Activated CD4-positive, alpha-beta T cell treated with anti-CD3 and anti-CD28 coated beads, Interleukin-2, amount 10 ng/mL, durations not matched to agents 7 days and 5 days (primary cell): Measurements from ENCODE around the gene SREK1. TPM values are rescaled to one million over a fixed set of nuclear protein-coding genes. Genes with fewer than 3 reads are reported as not detected.

Experiments
- CTCF ChIA-PET: fragments of 350-600 bp; sonication (Branson Sonifier 250); formaldehyde crosslinking; loops from one replicate; lab custom pipeline; 2021; ENCODE audit warnings: antibody characterized with exemption; lab: Charles Lee
- POLR2A ChIA-PET: fragments of 350-600 bp; sonication (Branson Sonifier 250); formaldehyde crosslinking; loops from one replicate; lab custom pipeline; 2021; ENCODE audit warnings: antibody characterized with exemption; lab: Charles Lee
- DNase-seq: peaks from one replicate; pipeline ENCODE4 v3.0.0-alpha.2; 2020
- H3K27ac Mint-ChIP-seq: one replicate; pipeline ENCODE4 v1.8.0; 2021; ENCODE audit warnings: mild to moderate bottlenecking, moderate library complexity, mixed read lengths
- H3K27me3 Mint-ChIP-seq: one replicate; pipeline ENCODE4 v1.8.0; 2021; ENCODE audit warnings: mixed read lengths
- H3K36me3 Mint-ChIP-seq: one replicate; pipeline ENCODE4 v1.8.0; 2021; ENCODE audit warnings: low read depth, mixed read lengths
- H3K4me1 Mint-ChIP-seq: one replicate; pipeline ENCODE4 v1.8.0; 2021; ENCODE audit warnings: mixed read lengths
- H3K4me3 Mint-ChIP-seq: one replicate; pipeline ENCODE4 v1.8.0; 2021; ENCODE audit warnings: mild to moderate bottlenecking, moderate library complexity, mixed read lengths
- H3K9me3 Mint-ChIP-seq: one replicate; pipeline ENCODE4 v1.8.0; 2021; ENCODE audit warnings: mixed read lengths
- total RNA-seq, 2 experiments: library from RNA; stranded (reverse); gene quantifications; one replicate each; pipeline ENCODE4 v1.2.3, GENCODE V29; 2021

The SREK1 gene
- total RNA-seq, 2 experiments from 2014 or later, result 66.0 to 70.9 TPM

GRCh38 chr5:66170195-66170919 lies 26.3 kb downstream of the SREK1 start:
- Mint-ChIP-seq H3K27ac (peak overlapping the region; percentile 33), H3K9me3 (no peaks in the 10 kb centered on the region), H3K4me1 (peaks cover 43% of the 10 kb centered on the region), H3K27me3 (no peaks in the 10 kb centered on the region), H3K4me3 (no peak overlapping the region), H3K36me3 (peaks cover 46% of the 10 kb centered on the region)
- ChIA-PET POLR2A (no interaction called here), CTCF (interaction anchor here (0.8 kb wide), 2 partner anchors 8 to 11 kb away, joined by 3 read pairs; no protein-coding TSS in a partner anchor)
- no peak for DNase-seq

- peak overlapping the region; percentile 36 for H3K27ac Mint-ChIP-seq
- peak; percentile 75 for DNase-seq
- no peaks in the 10 kb centered on the region for H3K9me3 Mint-ChIP-seq
- no peaks in the 10 kb centered on the region for H3K27me3 Mint-ChIP-seq
- peaks cover 35% of the 10 kb centered on the region for H3K4me1 Mint-ChIP-seq
- no peak overlapping the region for H3K4me3 Mint-ChIP-seq
- ChIA-PET POLR2A (interaction anchor here (0.6 to 0.7 kb wide), 2 partner anchors 154 to 970 kb away, joined by 3 read pairs; no protein-coding TSS in a partner anchor), CTCF (interaction anchor here (0.8 kb wide), 1 partner anchor 43 kb away, joined by 3 read pairs; no protein-coding TSS in a partner anchor)
- H3K36me3 Mint-ChIP-seq, result peaks cover 46% of the 10 kb centered on the region
These were observed 27.5 kb downstream of the SREK1 start for GRCh38 chr5:66171349-66172344.

- ChIA-PET POLR2A (no interaction called here), CTCF (interaction anchor here (1.3 kb wide), 1 partner anchor 12 kb away, joined by 4 read pairs; no protein-coding TSS in a partner anchor)
- Mint-ChIP-seq H3K27me3 (no peaks in the 10 kb centered on the region), H3K27ac (no peak overlapping the region), H3K4me1 (peaks cover 28% of the 10 kb centered on the region), H3K4me3 (no peak overlapping the region), H3K36me3 (peaks cover 61% of the 10 kb centered on the region), H3K9me3 (no peaks in the 10 kb centered on the region)
- peak; percentile 17 for DNase-seq
These were observed 30.2 kb downstream of the SREK1 start for GRCh38 chr5:66174338-66174737.

GRCh38 chr5:66178799-66179198 lies 34.7 kb downstream of the SREK1 start:
- no peaks in the 10 kb centered on the region for H3K27me3 Mint-ChIP-seq
- ChIA-PET CTCF (interaction anchor here (0.7 kb wide), 1 partner anchor 26 kb away, joined by 3 read pairs; no protein-coding TSS in a partner anchor), POLR2A (no interaction called here)
- no peak overlapping the region for H3K27ac Mint-ChIP-seq
- H3K4me3 Mint-ChIP-seq, result no peak overlapping the region
- H3K9me3 Mint-ChIP-seq, result no peaks in the 10 kb centered on the region
- peaks cover 57% of the 10 kb centered on the region for H3K36me3 Mint-ChIP-seq
- peaks cover 3% of the 10 kb centered on the region for H3K4me1 Mint-ChIP-seq
- no peak for DNase-seq

GRCh38 chr5:66179297-66180051 lies 35.4 kb downstream of the SREK1 start:
- Mint-ChIP-seq H3K27ac (no peak overlapping the region), H3K4me1 (peaks cover 3% of the 10 kb centered on the region), H3K4me3 (no peak overlapping the region), H3K36me3 (peaks cover 54% of the 10 kb centered on the region), H3K27me3 (no peaks in the 10 kb centered on the region), H3K9me3 (no peaks in the 10 kb centered on the region)
- ChIA-PET POLR2A (no interaction called here), CTCF (interaction anchor here (0.7 kb wide), 1 partner anchor 27 kb away, joined by 3 read pairs; no protein-coding TSS in a partner anchor)
- DNase-seq, result no peak

- Mint-ChIP-seq H3K27ac (no peak overlapping the region), H3K36me3 (peaks cover 49% of the 10 kb centered on the region), H3K4me3 (no peak overlapping the region), H3K9me3 (no peaks in the 10 kb centered on the region), H3K27me3 (no peaks in the 10 kb centered on the region), H3K4me1 (no peaks in the 10 kb centered on the region)
- ChIA-PET POLR2A (no interaction called here), CTCF (interaction anchor here (0.7 to 1.2 kb wide), 2 partner anchors 10 to 23 kb away, joined by 3 read pairs; no protein-coding TSS in a partner anchor)
- no peak for DNase-seq
These were observed 36.4 kb downstream of the SREK1 start for GRCh38 chr5:66180282-66181155.

GRCh38 chr5:66186108-66186507 lies 42.0 kb downstream of the SREK1 start:
- CTCF ChIA-PET, result interaction anchor here (1.6 kb wide), 1 partner anchor 12 kb away, joined by 4 read pairs; no protein-coding TSS in a partner anchor
- no peaks in the 10 kb centered on the region for H3K9me3 Mint-ChIP-seq

GRCh38 chr5:66193419-66193818 lies 49.3 kb downstream of the SREK1 start:
- Mint-ChIP-seq H3K27me3 (no peaks in the 10 kb centered on the region), H3K4me3 (no peak overlapping the region), H3K36me3 (no peaks in the 10 kb centered on the region), H3K4me1 (no peaks in the 10 kb centered on the region), H3K9me3 (no peaks in the 10 kb centered on the region), H3K27ac (no peak overlapping the region)
- ChIA-PET CTCF (no interaction called here), POLR2A (no interaction called here)
- no peak for DNase-seq

More at GRCh38 chr5:66186108-66186507, 42.0 kb downstream of the SREK1 start:
- POLR2A ChIA-PET, result no interaction called here
- no peak overlapping the region for H3K4me3 Mint-ChIP-seq
- no peaks in the 10 kb centered on the region for H3K27me3 Mint-ChIP-seq
- peaks cover 6% of the 10 kb centered on the region for H3K36me3 Mint-ChIP-seq
- H3K27ac Mint-ChIP-seq, result no peak overlapping the region
- no peaks in the 10 kb centered on the region for H3K4me1 Mint-ChIP-seq
- DNase-seq, result no peak

GRCh38 chr5:66197764-66198405 lies 53.8 kb downstream of the SREK1 start:
- Mint-ChIP-seq H3K27me3 (no peaks in the 10 kb centered on the region), H3K9me3 (no peaks in the 10 kb centered on the region), H3K4me3 (no peak overlapping the region), H3K27ac (no peak overlapping the region), H3K4me1 (no peaks in the 10 kb centered on the region), H3K36me3 (no peaks in the 10 kb centered on the region)
- ChIA-PET CTCF (interaction anchor here (1.2 kb wide), 1 partner anchor 452 kb away, joined by 3 read pairs; no protein-coding TSS in a partner anchor), POLR2A (no interaction called here)
- DNase-seq, result no peak

GRCh38 chr5:66198837-66199236 lies 54.7 kb downstream of the SREK1 start:
- no peaks in the 10 kb centered on the region for H3K9me3 Mint-ChIP-seq
- CTCF ChIA-PET, result interaction anchor here (0.5 kb wide), 1 partner anchor 682 kb away, joined by 3 read pairs; no protein-coding TSS in a partner anchor

GRCh38 chr5:66203531-66203930 lies 59.4 kb downstream of the SREK1 start:
- CTCF ChIA-PET, result interaction anchor here (0.6 to 1.4 kb wide), 6 partner anchors 21 to 292 kb away, joined by 3 to 5 read pairs (median 3); no protein-coding TSS in a partner anchor

More at GRCh38 chr5:66198837-66199236, 54.7 kb downstream of the SREK1 start:
- no peaks in the 10 kb centered on the region for H3K27me3 Mint-ChIP-seq
- no peak overlapping the region for H3K27ac Mint-ChIP-seq
- POLR2A ChIA-PET, result no interaction called here
- DNase-seq, result no peak
- no peaks in the 10 kb centered on the region for H3K4me1 Mint-ChIP-seq
- no peak overlapping the region for H3K4me3 Mint-ChIP-seq
- H3K36me3 Mint-ChIP-seq, result peaks cover 2% of the 10 kb centered on the region

More at GRCh38 chr5:66203531-66203930, 59.4 kb downstream of the SREK1 start:
- no peak for DNase-seq
- POLR2A ChIA-PET, result no interaction called here
- Mint-ChIP-seq H3K4me3 (no peak overlapping the region), H3K4me1 (no peaks in the 10 kb centered on the region), H3K9me3 (no peaks in the 10 kb centered on the region), H3K36me3 (peaks cover 2% of the 10 kb centered on the region), H3K27ac (no peak overlapping the region), H3K27me3 (no peaks in the 10 kb centered on the region)
